Brain microvascular endothelial cell (primary cell): ENCODE measurements around the gene XRN2.

Source experiments
- DNase-seq: peaks from one replicate; pipeline ENCODE4 v3.0.0-alpha.2; 2020
- H3K27ac ChIP-seq: fragments of 250-450 bp; sonication (Bioruptor Pico); 2 replicates; pipeline ENCODE4 v1.5.1; 2020; ENCODE audit warnings: mild to moderate bottlenecking, moderate library complexity
- H3K27me3 ChIP-seq: fragments of 250-450 bp; sonication (Bioruptor Pico); replicated peaks from 2 replicates; pipeline ENCODE4 v1.5.1; 2020; ENCODE audit warnings: mild to moderate bottlenecking
- H3K36me3 ChIP-seq: fragments of 250-450 bp; sonication (Bioruptor Pico); replicated peaks from 2 replicates; pipeline ENCODE4 v1.5.1; 2020; ENCODE audit warnings: mild to moderate bottlenecking
- H3K4me3 ChIP-seq: 2 replicates; pipeline ENCODE4 v1.5.1; 2011; ENCODE audit warnings: low read depth, mild to moderate bottlenecking, control low read depth, low read length, moderate library complexity
- in situ Hi-C: cut with HindIII; loops from 2 replicates; pipeline ENCODE4 v1.10.0; 2017; ENCODE audit warnings: low sequenced_read_pairs, low pct_ligation_motif_present
- TF ChIP-seq, protein P1 (sequence below): IDR thresholded peaks from 2 replicates; pipeline ENCODE4 v1.5.1; 2011; ENCODE audit warnings: low read depth, mild to moderate bottlenecking, moderate library complexity, low read length, control low read depth, inconsistent platforms; ENCODE audit errors: missing control alignments

Gene XRN2

GRCh38 chr20:21390768-21391167 lies 87.6 kb downstream of the XRN2 start:
- H3K27ac ChIP-seq, result no peak overlapping the region
- peaks cover 47% of the 10 kb centered on the region for H3K27me3 ChIP-seq
- in situ Hi-C loops, result no loop called here
- TF ChIP-seq, protein P1, sequence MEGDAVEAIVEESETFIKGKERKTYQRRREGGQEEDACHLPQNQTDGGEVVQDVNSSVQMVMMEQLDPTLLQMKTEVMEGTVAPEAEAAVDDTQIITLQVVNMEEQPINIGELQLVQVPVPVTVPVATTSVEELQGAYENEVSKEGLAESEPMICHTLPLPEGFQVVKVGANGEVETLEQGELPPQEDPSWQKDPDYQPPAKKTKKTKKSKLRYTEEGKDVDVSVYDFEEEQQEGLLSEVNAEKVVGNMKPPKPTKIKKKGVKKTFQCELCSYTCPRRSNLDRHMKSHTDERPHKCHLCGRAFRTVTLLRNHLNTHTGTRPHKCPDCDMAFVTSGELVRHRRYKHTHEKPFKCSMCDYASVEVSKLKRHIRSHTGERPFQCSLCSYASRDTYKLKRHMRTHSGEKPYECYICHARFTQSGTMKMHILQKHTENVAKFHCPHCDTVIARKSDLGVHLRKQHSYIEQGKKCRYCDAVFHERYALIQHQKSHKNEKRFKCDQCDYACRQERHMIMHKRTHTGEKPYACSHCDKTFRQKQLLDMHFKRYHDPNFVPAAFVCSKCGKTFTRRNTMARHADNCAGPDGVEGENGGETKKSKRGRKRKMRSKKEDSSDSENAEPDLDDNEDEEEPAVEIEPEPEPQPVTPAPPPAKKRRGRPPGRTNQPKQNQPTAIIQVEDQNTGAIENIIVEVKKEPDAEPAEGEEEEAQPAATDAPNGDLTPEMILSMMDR, result no peak
- H3K4me3 ChIP-seq, result no peak overlapping the region
- no peak for DNase-seq
- peaks cover 6% of the 10 kb centered on the region for H3K36me3 ChIP-seq

GRCh38 chr20:21391185-21391971 lies 88.2 kb downstream of the XRN2 start:
- peaks cover 54% of the 10 kb centered on the region for H3K27me3 ChIP-seq
- in situ Hi-C loops, result no loop called here
- DNase-seq, result no peak

GRCh38 chr20:21391972-21392352 lies 88.8 kb downstream of the XRN2 start:
- Histone ChIP-seq H3K27ac (no peak overlapping the region), H3K4me3 (no peak overlapping the region), H3K27me3 (peaks cover 59% of the 10 kb centered on the region), H3K36me3 (peaks cover 6% of the 10 kb centered on the region)
- TF ChIP-seq, protein P1, result no peak
- DNase-seq, result no peak
- in situ Hi-C loops, result no loop called here

More at GRCh38 chr20:21391185-21391971, 88.2 kb downstream of the XRN2 start:
- Histone ChIP-seq H3K27ac (no peak overlapping the region), H3K4me3 (no peak overlapping the region), H3K36me3 (peaks cover 6% of the 10 kb centered on the region)
- TF ChIP-seq, protein P1, result no peak

DNA sequence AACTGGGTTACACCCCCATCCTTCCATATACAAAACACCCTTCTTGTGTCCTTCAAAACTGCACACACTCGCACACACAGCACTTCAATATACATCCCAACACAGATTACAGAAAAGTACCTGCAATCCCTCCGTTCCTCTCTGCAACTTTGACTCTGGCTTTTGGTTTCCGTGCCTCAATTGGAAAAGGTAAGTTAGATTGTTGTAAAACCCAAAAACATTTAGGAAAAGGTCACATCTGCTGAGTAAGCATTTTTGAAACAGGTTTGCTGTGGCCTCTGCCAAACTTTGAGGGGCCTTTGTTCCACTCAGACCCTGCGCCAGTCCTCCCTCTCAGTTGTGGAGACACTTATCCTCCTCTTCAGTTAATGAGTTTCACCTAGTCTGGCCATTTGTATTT lies 90.0 kb downstream of the XRN2 start:
- in situ Hi-C loops, result no loop called here
- Histone ChIP-seq H3K27ac (no peak overlapping the region), H3K36me3 (peaks cover 6% of the 10 kb centered on the region), H3K4me3 (no peak overlapping the region), H3K27me3 (peaks cover 71% of the 10 kb centered on the region)
- DNase-seq, result no peak
- TF ChIP-seq, protein P1, result no peak

GRCh38 chr20:21393816-21394519 lies 90.8 kb downstream of the XRN2 start:
- TF ChIP-seq, protein P1, result no peak
- H3K27me3 ChIP-seq, result peaks cover 76% of the 10 kb centered on the region

More at GRCh38 chr20:21393816-21394519, 90.8 kb downstream of the XRN2 start:
- Histone ChIP-seq H3K4me3 (no peak overlapping the region), H3K36me3 (peaks cover 5% of the 10 kb centered on the region), H3K27ac (no peak overlapping the region)
- DNase-seq, result no peak
- in situ Hi-C loops, result no loop called here
